GM19324 (cell line): ENCODE measurements around the gene SLC52A3.
"Not testable (repeated sequence)": the region's sequence is repeated elsewhere in the genome, so short reads cannot be mapped to it uniquely, and the experiment has no call there.

Experiments used
- ATAC-seq: cut with Tn5 transposase; IDR thresholded peaks from one replicate; pipeline ENCODE4 v1.9.1; 2021; ENCODE audit warnings: mild to moderate bottlenecking, moderate library complexity; ENCODE audit not compliant: unreplicated experiment, low FRiP score

The SLC52A3 gene

DNA sequence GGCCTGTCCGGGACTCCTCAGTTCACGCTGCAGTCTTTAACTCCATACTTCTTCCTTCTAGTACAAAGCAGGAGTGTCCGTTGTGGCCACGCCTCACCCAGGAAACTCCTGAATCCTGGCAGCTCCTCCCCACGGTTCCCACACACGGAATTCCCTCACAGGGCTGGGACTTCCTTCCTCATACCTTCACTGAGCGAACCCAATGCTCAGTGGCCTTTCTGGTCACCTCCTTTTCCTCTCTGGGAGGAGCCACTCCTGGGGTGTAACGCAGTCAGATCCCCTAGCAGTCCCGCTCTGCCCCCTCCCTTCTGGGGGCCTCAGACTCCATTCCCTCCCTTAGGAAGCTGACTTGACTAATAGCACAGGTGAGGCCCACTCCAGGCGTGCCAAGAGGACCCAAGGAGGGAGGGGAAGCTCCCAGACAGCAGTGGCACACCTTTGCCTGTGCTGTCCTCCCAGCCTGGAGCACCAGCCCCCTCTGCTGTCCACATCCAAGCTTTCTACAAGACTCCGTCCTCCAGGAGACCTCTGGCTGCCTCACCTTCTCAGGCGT is at the start of gene SLC52A3:
SLC52A3 (minus strand) TSS at position 75 of the 553 bp plus-strand sequence. CDS start 2,726 bp downstream, outside the sequence.
- ATAC-seq, result no peak

DNA sequence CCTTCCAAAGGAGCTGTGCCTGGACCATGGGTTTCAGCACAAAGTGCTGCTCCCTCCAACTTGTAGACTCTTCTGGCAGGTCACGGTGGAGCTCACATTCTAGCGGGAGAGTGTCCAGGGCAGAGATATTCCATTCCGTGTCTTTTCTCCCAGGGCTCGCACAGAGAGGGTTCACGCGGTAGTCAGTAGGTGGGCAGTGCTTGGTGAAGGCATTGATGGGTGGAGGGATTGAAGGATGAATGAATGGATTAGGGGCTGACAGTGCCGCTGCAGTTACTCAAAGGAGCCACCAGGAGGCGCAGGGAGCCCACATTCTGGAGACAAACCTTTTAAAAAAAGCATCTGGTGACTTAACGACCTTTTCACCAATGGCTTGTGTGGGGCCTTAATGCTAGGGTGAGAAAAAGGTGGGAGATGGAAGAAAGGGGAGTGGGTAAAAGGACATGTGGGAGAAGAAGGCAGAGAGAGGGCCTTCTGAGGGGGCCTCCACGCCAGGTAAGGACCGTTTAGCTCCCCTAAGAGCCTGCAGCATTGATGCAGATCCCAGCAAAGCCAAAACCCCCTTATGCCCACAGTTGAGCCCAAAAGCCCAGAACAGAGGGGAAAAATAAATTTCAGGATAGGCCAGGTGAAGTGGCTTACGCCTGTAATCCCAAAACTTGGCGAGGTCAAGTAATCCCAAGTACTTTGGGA is 47.8 kb upstream of the SLC52A3 start:
- no peak for ATAC-seq

DNA sequence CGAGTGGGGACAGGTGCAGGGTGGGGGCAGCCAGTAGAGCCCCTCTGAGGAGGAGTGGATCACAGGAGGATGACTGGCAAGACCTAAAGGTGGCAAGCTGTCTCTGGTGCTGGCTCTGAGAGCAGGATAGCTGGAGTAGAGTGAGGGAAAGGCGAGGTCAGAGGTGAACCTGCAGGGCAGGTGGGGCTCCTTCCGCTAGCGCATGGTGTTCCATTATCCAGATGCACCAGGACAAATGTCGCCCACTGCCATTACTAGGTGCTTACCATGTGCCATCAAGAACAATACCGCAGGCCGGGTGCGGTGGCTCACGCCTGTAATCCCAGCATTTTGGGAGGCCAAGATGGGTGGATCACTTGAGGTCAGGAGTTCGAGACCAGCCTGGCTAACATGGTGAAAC is 46.9 kb upstream of the SLC52A3 start:
- no peak for ATAC-seq

- ATAC-seq, result no peak
Measured at GRCh38 chr20:813390-813789, 45.1 kb upstream of the SLC52A3 start.

GRCh38 chr20:812435-812814 is 44.1 kb upstream of the SLC52A3 start:
- not testable (repeated sequence) for ATAC-seq

- ATAC-seq, result not testable (repeated sequence)
Measured at GRCh38 chr20:811776-812434, 43.6 kb upstream of the SLC52A3 start.

DNA sequence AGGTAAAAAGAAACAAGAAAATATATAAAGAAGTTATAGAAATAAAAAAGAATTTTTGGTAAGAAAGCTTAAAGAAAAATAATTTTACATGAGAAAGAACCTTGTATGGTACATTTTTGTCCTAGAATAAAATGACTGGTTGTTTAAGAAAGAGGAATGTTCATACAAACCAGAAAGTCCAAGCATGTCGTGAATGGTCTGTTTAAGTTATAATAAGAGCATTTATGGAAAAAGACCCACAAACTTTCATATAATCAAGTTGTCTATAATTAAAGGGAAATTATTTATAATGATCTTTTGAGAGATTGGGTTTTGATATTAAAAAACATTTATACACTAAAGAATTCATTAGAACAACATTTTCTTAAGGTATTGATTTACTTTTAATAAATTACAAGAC is 37.4 kb upstream of the SLC52A3 start:
- ATAC-seq, result no peak

DNA sequence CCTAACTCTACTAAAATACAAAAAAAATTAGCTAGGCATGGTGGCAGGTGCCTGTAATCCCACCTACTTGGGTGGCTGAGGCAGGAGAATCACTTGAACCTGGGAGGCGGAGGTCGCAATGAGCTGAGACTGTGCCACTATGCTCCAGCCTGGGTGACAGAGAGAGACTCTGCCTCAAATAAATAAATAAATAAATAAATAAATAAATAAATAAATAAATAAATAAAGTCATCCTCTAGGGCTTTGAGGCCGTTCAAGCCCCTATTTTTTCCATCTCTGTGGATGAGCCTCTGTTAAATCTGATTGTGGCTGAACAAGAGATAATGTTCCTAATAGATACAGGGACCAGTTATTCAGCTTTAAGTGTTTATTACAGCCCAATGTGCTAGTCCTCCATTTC is 33.4 kb upstream of the SLC52A3 start:
- no peak for ATAC-seq

- not testable (repeated sequence) for ATAC-seq
Measured at GRCh38 chr20:800026-800425, 31.7 kb upstream of the SLC52A3 start.

DNA sequence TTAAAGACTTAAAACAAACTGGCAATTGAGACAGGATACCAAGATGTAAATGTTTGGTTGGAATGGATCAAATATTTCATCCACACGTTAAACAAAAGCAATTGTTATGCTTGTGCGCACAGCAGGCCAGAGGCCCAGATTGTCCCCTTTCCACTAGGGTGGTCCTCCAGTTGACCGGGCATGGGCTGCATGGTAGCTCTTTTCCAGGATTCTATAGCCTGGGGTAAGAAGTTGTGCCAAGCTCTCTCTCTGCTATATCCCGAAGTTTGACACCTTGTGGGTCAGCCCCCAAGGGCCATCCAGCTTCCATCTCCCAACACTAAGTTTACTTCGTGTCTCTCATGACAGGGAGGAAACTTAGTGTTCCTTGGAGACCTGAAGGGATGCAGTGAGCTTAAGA is 30.4 kb upstream of the SLC52A3 start:
- ATAC-seq, result not testable (repeated sequence)

- no peak for ATAC-seq
Measured at GRCh38 chr20:796921-797320, 28.6 kb upstream of the SLC52A3 start.

DNA sequence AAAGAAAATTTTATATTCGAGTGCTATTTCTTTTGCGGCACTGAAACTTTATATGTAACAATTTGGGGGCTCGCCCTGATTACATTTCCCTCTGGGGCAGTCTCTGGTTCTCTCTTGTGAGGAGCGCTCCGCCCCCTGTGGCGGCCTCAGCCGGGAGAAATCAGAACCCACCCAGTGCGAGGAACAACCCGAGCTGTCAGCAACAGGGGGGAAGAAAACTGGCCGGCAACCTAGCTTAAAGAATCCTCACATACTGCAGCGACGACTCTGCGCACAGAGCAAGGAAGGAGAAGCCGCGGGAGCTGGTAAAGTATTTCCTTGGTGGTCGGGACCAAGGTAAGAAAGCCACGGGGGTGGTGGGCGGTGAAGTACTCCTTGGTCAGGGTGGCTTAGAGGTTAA is 23.9 kb upstream of the SLC52A3 start:
- ATAC-seq, result no peak

DNA sequence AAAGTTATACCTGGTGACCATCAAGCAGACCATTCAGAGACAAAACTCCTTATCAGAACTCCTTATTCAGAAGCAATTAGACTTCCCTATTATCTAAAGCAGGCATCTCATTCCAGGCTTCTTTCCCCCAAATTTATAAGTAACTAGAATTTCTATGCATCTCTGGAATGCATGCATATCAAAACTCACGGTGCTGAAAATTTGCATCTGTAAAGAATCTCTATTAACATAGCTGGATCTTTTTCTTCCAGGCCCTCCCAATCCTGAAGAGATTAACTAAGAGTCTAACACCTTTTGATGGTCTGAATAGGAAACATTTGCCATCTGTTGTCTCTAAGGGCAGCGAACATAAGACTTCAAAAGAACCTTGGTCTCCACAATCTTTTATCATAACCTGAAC is 22.8 kb upstream of the SLC52A3 start:
- ATAC-seq, result no peak

DNA sequence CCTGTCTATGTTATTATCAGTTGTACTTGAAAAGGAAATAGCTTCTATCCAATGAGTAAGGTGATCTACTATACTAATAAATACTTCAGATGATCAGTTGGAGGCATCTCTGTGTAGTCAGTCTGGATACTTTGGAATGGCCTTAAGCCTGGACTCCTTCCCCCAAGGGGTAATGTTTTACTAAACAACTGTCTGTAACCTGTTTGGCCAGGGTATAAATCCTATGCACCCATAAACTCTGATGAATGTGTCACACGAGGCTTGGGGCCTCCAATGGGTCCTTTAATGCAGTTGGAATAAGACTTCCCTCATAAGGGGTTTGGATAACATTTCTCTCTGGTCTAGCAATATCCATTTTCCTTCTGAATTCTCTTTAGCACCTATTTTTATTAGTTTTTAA is 19.5 kb upstream of the SLC52A3 start:
- no peak for ATAC-seq

DNA sequence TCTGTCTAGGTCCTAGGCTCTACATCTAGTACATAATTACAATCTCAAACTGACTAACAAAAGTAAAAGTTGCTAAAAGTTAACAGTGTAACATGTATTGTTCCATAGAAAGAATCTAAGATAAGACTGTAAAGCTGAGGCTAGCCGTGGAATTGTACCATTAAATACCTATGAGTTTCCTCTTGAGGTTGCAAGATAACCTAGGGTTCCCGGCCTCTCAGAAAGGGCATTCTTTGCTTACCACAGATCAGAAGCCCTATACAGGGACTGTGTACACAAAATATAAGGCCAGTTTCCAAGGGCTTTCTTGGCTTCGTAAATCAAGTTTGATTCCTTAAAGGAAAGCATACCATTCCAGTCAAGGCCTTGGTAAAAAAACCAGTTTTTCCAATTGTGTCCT is 11.5 kb upstream of the SLC52A3 start:
- ATAC-seq, result no peak

DNA sequence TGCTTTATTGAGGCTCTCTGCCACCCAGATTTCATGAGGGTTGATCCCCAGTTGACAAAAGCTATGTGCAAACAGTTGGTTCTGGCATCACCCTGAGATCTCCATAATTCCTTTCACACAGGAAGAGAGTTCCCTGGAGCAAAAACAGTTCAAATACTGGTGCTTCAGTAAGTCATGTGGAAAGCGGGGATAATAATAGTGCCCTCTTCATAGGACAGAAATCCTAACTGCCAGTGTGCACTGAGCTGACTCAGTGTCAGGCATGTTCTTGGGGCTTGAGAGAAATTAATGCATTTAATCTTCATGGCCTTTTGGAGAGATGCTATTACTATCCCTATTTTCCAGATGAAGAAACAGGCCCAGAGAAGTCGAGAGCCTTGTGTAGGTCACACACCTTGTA is 7.9 kb upstream of the SLC52A3 start:
- ATAC-seq, result no peak

GRCh38 chr20:775679-776135 is 7.4 kb upstream of the SLC52A3 start:
- ATAC-seq, result no peak

GRCh38 chr20:774660-775057 is 6.4 kb upstream of the SLC52A3 start:
- no peak for ATAC-seq

DNA sequence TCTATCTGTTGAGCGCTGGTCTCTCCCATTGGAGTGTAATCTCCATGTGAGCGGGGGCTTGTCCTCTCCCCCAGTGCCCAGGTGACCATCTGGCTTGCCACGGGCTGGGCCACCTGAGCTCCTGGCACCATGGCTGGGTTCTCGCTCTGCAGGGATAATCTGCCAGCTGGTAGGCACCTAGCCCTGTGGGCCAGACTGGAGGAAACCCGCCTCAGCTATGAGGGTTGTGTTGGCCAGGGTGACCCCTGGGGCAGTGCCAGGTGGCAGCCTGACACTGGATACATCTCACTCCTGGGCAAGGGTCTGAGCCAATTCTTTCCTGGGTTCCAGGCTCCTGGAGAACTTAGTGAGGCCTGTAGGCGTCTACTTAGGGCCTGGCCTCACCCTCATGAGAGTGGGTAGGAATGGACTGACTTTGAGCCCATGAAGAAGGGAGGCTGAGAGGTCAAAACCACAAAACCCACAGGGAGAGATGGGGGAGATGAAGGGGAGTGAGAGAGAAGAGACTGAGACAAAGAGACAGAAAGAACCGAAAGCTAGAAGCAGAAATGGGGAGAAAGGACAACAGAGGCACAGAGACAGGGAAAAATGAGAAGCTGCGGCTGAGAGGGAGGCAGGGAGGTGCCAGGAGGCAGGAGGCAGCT is 5.8 kb upstream of the SLC52A3 start:
- ATAC-seq, result no peak

- ATAC-seq, result no peak
Measured at GRCh38 chr20:772806-773205, 4.5 kb upstream of the SLC52A3 start.

DNA sequence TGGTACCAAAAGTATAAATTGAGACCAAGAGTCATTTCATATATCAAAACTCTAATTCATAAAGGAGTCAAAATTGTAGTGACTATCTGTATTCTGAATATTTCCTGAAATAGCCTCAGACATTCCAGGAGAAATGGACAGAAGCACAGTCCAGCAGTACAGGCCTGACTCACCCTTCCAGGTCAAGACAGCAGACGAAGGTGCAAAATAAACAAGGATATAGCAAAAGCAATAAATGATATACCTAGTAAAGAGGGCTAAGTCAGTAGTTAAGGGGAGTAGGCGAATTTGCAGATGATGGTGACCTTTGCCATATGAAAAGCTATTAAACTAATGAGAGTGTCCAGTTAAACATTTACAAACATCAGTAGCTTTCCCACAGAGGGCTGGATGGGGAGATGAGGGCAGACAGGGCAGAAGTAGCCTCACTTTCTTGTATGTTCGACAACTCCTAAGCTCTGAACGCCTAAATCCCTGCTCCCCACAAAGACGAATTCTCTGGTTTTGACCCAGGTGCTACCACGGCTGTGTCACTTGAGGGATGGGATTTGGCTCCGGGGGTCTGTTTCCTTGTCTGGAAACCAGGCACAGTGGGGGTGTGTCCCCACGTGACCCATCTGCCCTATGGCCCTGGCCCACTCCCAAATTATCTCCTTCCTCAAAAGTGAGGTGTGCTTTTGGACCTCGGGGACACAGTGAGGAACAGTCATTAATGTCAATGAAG is 3.6 kb upstream of the SLC52A3 start:
- ATAC-seq, result no peak
